ENCODE results near the gene PLCL2.

Gene PLCL2

GRCh38 chr3:16910207-16910606 lies 25.5 kb downstream of the PLCL2 start:
- no peak for DNase-seq (ENCODE audit: low read depth)
- no peak overlapping the region for H3K4me3 ChIP-seq (ENCODE audit: low read depth, low read length)

- no peak overlapping the region for H3K4me3 ChIP-seq (ENCODE audit: low read depth, low read length)
Observed at GRCh38 chr3:16911916-16912315, 27.2 kb downstream of the PLCL2 start.

GRCh38 chr3:16912400-16913263 lies 27.9 kb downstream of the PLCL2 start:
- DNase-seq (ENCODE audit: low read depth): no peak
- H3K4me3 ChIP-seq (ENCODE audit: low read depth, low read length): no peak overlapping the region

More at GRCh38 chr3:16911916-16912315, 27.2 kb downstream of the PLCL2 start:
- DNase-seq (ENCODE audit: low read depth): no peak

- DNase-seq (ENCODE audit: low read depth): no peak
- H3K4me3 ChIP-seq (ENCODE audit: low read depth, low read length): no peak overlapping the region
Observed at GRCh38 chr3:16913264-16913580, 28.5 kb downstream of the PLCL2 start.

GRCh38 chr3:16916840-16917239 lies 32.1 kb downstream of the PLCL2 start:
- DNase-seq (ENCODE audit: low read depth): no peak
- no peak overlapping the region for H3K4me3 ChIP-seq (ENCODE audit: low read depth, low read length)

GRCh38 chr3:16917256-16917935 lies 32.6 kb downstream of the PLCL2 start:
- no peak overlapping the region for H3K4me3 ChIP-seq (ENCODE audit: low read depth, low read length)
- no peak for DNase-seq (ENCODE audit: low read depth)

- H3K4me3 ChIP-seq (ENCODE audit: low read depth, low read length): no peak overlapping the region
- no peak for DNase-seq (ENCODE audit: low read depth)
Observed at GRCh38 chr3:16917980-16918682, 33.4 kb downstream of the PLCL2 start.

- DNase-seq (ENCODE audit: low read depth): no peak
Observed at GRCh38 chr3:16918683-16919025, 33.9 kb downstream of the PLCL2 start.

GRCh38 chr3:16923112-16923511 lies 38.4 kb downstream of the PLCL2 start:
- DNase-seq (ENCODE audit: low read depth): no peak
- H3K4me3 ChIP-seq (ENCODE audit: low read depth, low read length): no peak overlapping the region

More at GRCh38 chr3:16918683-16919025, 33.9 kb downstream of the PLCL2 start:
- H3K4me3 ChIP-seq (ENCODE audit: low read depth, low read length): no peak overlapping the region

GRCh38 chr3:16927485-16927884 lies 42.7 kb downstream of the PLCL2 start:
- H3K4me3 ChIP-seq (ENCODE audit: low read depth, low read length): no peak overlapping the region
- DNase-seq (ENCODE audit: low read depth): no peak

GRCh38 chr3:16928386-16929132 lies 43.8 kb downstream of the PLCL2 start:
- no peak for DNase-seq (ENCODE audit: low read depth)
- H3K4me3 ChIP-seq (ENCODE audit: low read depth, low read length): no peak overlapping the region

- no peak for DNase-seq (ENCODE audit: low read depth)
- H3K4me3 ChIP-seq (ENCODE audit: low read depth, low read length): no peak overlapping the region
Observed at GRCh38 chr3:16929311-16929710, 44.6 kb downstream of the PLCL2 start.

- H3K4me3 ChIP-seq (ENCODE audit: low read depth, low read length): no peak overlapping the region
- no peak for DNase-seq (ENCODE audit: low read depth)
Observed at GRCh38 chr3:16932877-16933276, 48.1 kb downstream of the PLCL2 start.

- H3K4me3 ChIP-seq (ENCODE audit: low read depth, low read length): no peak overlapping the region
- DNase-seq (ENCODE audit: low read depth): no peak
Observed at GRCh38 chr3:16935781-16936180, 51.0 kb downstream of the PLCL2 start.

GRCh38 chr3:16936233-16936632 lies 51.5 kb downstream of the PLCL2 start:
- DNase-seq (ENCODE audit: low read depth): no peak
- H3K4me3 ChIP-seq (ENCODE audit: low read depth, low read length): no peak overlapping the region

GRCh38 chr3:16936676-16937230 lies 52.0 kb downstream of the PLCL2 start:
- no peak overlapping the region for H3K4me3 ChIP-seq (ENCODE audit: low read depth, low read length)
- no peak for DNase-seq (ENCODE audit: low read depth)

GRCh38 chr3:16937326-16937845 lies 52.6 kb downstream of the PLCL2 start:
- H3K4me3 ChIP-seq (ENCODE audit: low read depth, low read length): no peak overlapping the region
- DNase-seq (ENCODE audit: low read depth): no peak

- H3K4me3 ChIP-seq (ENCODE audit: low read depth, low read length): no peak overlapping the region
- DNase-seq (ENCODE audit: low read depth): no peak
Observed at GRCh38 chr3:16940769-16941700, 56.3 kb downstream of the PLCL2 start.

Data from skeletal muscle cell (primary cell).